IPS DF 19.7 (cell line): ENCODE data around the gene BTLA.
"Not testable (repeated sequence)": the region's sequence is repeated elsewhere in the genome, so short reads cannot be mapped to it uniquely, and the experiment has no call there.

Source experiments
- DNase-seq: peaks from one replicate; pipeline ENCODE4 v3.0.0-alpha.2; 2013; ENCODE audit warnings: low read depth, low spot score

Gene BTLA

GRCh38 chr3:112446343-112446742, 52.9 kb downstream of the BTLA start:
- DNase-seq, result no peak

GRCh38 chr3:112445839-112446238, 53.4 kb downstream of the BTLA start:
- no peak for DNase-seq

- peak; percentile 50 for DNase-seq
These were observed 61.9 kb downstream of the BTLA start for GRCh38 chr3:112437146-112438022.

GRCh38 chr3:112429960-112430359, 69.3 kb downstream of the BTLA start:
- DNase-seq, result no peak

GRCh38 chr3:112427123-112427522, 72.1 kb downstream of the BTLA start:
- no peak for DNase-seq

GRCh38 chr3:112425858-112426750, 73.2 kb downstream of the BTLA start:
- DNase-seq, result no peak

- no peak for DNase-seq
These were observed 73.9 kb downstream of the BTLA start for GRCh38 chr3:112425382-112425781.

- no peak for DNase-seq
These were observed 74.9 kb downstream of the BTLA start for GRCh38 chr3:112424394-112424793.

- DNase-seq, result not testable (repeated sequence)
These were observed 76.4 kb downstream of the BTLA start for GRCh38 chr3:112422921-112423320.

GRCh38 chr3:112418526-112418925, 80.7 kb downstream of the BTLA start:
- not testable (repeated sequence) for DNase-seq

- no peak for DNase-seq
These were observed 81.5 kb downstream of the BTLA start for GRCh38 chr3:112417696-112418318.

- no peak for DNase-seq
These were observed 82.7 kb downstream of the BTLA start for GRCh38 chr3:112416391-112417212.

- DNase-seq, result no peak
These were observed 83.9 kb downstream of the BTLA start for GRCh38 chr3:112415390-112415789.
